Activated CD4-positive, alpha-beta memory T cell treated with anti-CD3 and anti-CD28 coated beads for 36 hours (primary cell): Measurements from ENCODE around the gene AMZ1. TPM values are rescaled to one million over a fixed set of nuclear protein-coding genes. Genes with fewer than 3 reads are reported as not detected.

Experiments
- CTCF ChIA-PET: fragments of 350-600 bp; sonication (Branson Sonifier 250); formaldehyde crosslinking; loops from one replicate; lab custom pipeline; 2021; ENCODE audit warnings: antibody characterized with exemption, inconsistent platforms; lab: Charles Lee
- POLR2A ChIA-PET: fragments of 350-600 bp; sonication (Branson Sonifier 250); formaldehyde crosslinking; loops from one replicate; lab custom pipeline; 2021; ENCODE audit warnings: antibody characterized with exemption; lab: Charles Lee
- DNase-seq: peaks from one replicate; pipeline ENCODE4 v3.0.0-alpha.2; 2020
- H3K27ac Mint-ChIP-seq: one replicate; pipeline ENCODE4 v1.8.0; 2021; ENCODE audit warnings: mixed read lengths
- H3K27me3 Mint-ChIP-seq: one replicate; pipeline ENCODE4 v1.8.0; 2021; ENCODE audit warnings: mixed read lengths
- H3K36me3 Mint-ChIP-seq: one replicate; pipeline ENCODE4 v1.8.0; 2021; ENCODE audit warnings: mixed read lengths
- H3K4me1 Mint-ChIP-seq: one replicate; pipeline ENCODE4 v1.8.0; 2021; ENCODE audit warnings: low read depth, mixed read lengths
- H3K4me3 Mint-ChIP-seq: one replicate; pipeline ENCODE4 v1.8.0; 2021; ENCODE audit warnings: mild to moderate bottlenecking, mixed read lengths
- H3K9me3 Mint-ChIP-seq: one replicate; pipeline ENCODE4 v1.8.0; 2021; ENCODE audit warnings: mixed read lengths
- intact Hi-C: fragments of 100-400 bp; cut with micrococcal nuclease; formaldehyde crosslinking; loops from one replicate; pipeline ENCODE4 v1.15.1; 2023
- total RNA-seq, 2 experiments: library from RNA; stranded (reverse); gene quantifications; one replicate each; pipeline ENCODE4 v1.2.3, GENCODE V29; 2021

Gene AMZ1
- total RNA-seq, 2 experiments from 2014 or later = 0.83 to 0.94 TPM

GRCh38 chr7:2755531-2755930, 67.5 kb downstream of the AMZ1 start:
- CTCF ChIA-PET = no interaction called here
- Mint-ChIP-seq H3K27me3 (no peaks in the 10 kb centered on the region), H3K27ac (no peak overlapping the region), H3K4me3 (no peak overlapping the region), H3K36me3 (peaks cover 18% of the 10 kb centered on the region), H3K9me3 (no peaks in the 10 kb centered on the region), H3K4me1 (peaks cover 41% of the 10 kb centered on the region)
- POLR2A ChIA-PET = no interaction called here
- intact Hi-C loops = loop anchor here (5.0 to 10.0 kb wide), 2 partner anchors 67 to 359 kb away; no protein-coding TSS in a partner anchor
- no peak for DNase-seq

GRCh38 chr7:2757361-2757903, 69.4 kb downstream of the AMZ1 start:
- H3K9me3 Mint-ChIP-seq = no peaks in the 10 kb centered on the region
- intact Hi-C loops = loop anchor here (2.0 to 10.0 kb wide), 3 partner anchors 15 to 357 kb away; no protein-coding TSS in a partner anchor
- peak overlapping the region; percentile 57 for H3K4me3 Mint-ChIP-seq
- DNase-seq = peak; percentile 29
- no peaks in the 10 kb centered on the region for H3K27me3 Mint-ChIP-seq
- ChIA-PET CTCF (interaction anchor here (1.1 to 3.3 kb wide), 6 partner anchors 15 to 64 kb away, joined by 3 to 30 read pairs (median 8); no protein-coding TSS in a partner anchor), POLR2A (interaction anchor here (0.7 to 1.6 kb wide), 8 partner anchors 15 to 351 kb away, joined by 3 to 13 read pairs (median 4); no protein-coding TSS in a partner anchor)
- peaks cover 20% of the 10 kb centered on the region for H3K36me3 Mint-ChIP-seq
- H3K27ac Mint-ChIP-seq = peak overlapping the region; percentile 96
- peaks cover 47% of the 10 kb centered on the region for H3K4me1 Mint-ChIP-seq

GRCh38 chr7:2757904-2758672, 70.1 kb downstream of the AMZ1 start:
- CTCF ChIA-PET = interaction anchor here (0.6 to 3.3 kb wide), 7 partner anchors 12 to 63 kb away, joined by 3 to 30 read pairs (median 7); no protein-coding TSS in a partner anchor
- intact Hi-C loops = loop anchor here (1.0 to 10.0 kb wide), 7 partner anchors 15 to 357 kb away; partner anchors contain the start of gene GNA12
- H3K4me1 Mint-ChIP-seq = peaks cover 47% of the 10 kb centered on the region
- no peaks in the 10 kb centered on the region for H3K27me3 Mint-ChIP-seq
- peaks cover 20% of the 10 kb centered on the region for H3K36me3 Mint-ChIP-seq
- peak overlapping the region; percentile 96 for H3K27ac Mint-ChIP-seq
- peak; percentile 93 for DNase-seq
- POLR2A ChIA-PET = interaction anchor here (0.7 to 1.6 kb wide), 10 partner anchors 15 to 352 kb away, joined by 3 to 13 read pairs (median 4); no protein-coding TSS in a partner anchor
- H3K4me3 Mint-ChIP-seq = peak overlapping the region; percentile 57
- no peaks in the 10 kb centered on the region for H3K9me3 Mint-ChIP-seq

- H3K4me1 Mint-ChIP-seq = peaks cover 47% of the 10 kb centered on the region
- CTCF ChIA-PET = interaction anchor here (1.6 to 3.3 kb wide), 4 partner anchors 13 to 49 kb away, joined by 7 to 30 read pairs (median 16); no protein-coding TSS in a partner anchor
Measured at GRCh38 chr7:2758673-2759616, 70.9 kb downstream of the AMZ1 start.

GRCh38 chr7:2759736-2760097, 71.7 kb downstream of the AMZ1 start:
- ChIA-PET POLR2A (no interaction called here), CTCF (interaction anchor here (0.8 to 3.3 kb wide), 4 partner anchors 10 to 46 kb away, joined by 3 to 22 read pairs (median 6); no protein-coding TSS in a partner anchor)
- Mint-ChIP-seq H3K27me3 (no peaks in the 10 kb centered on the region), H3K27ac (peak overlapping the region; percentile 96), H3K4me1 (peaks cover 47% of the 10 kb centered on the region), H3K36me3 (peaks cover 19% of the 10 kb centered on the region), H3K9me3 (no peaks in the 10 kb centered on the region), H3K4me3 (no peak overlapping the region)
- no peak for DNase-seq
- intact Hi-C loops = loop anchor here (2.0 to 10.0 kb wide), 3 partner anchors 63 to 355 kb away; partner anchors contain the start of gene GNA12

More at GRCh38 chr7:2758673-2759616, 70.9 kb downstream of the AMZ1 start:
- no peaks in the 10 kb centered on the region for H3K9me3 Mint-ChIP-seq
- H3K27me3 Mint-ChIP-seq = no peaks in the 10 kb centered on the region
- peak overlapping the region; percentile 96 for H3K27ac Mint-ChIP-seq
- H3K36me3 Mint-ChIP-seq = peaks cover 19% of the 10 kb centered on the region
- peak; percentile 41 for DNase-seq
- POLR2A ChIA-PET = interaction anchor here (0.8 to 1.6 kb wide), 8 partner anchors 14 to 248 kb away, joined by 3 to 13 read pairs (median 4); no protein-coding TSS in a partner anchor
- intact Hi-C loops = loop anchor here (1.0 to 10.0 kb wide), 6 partner anchors 14 to 356 kb away; partner anchors contain the start of gene GNA12
- peak overlapping the region; percentile 57 for H3K4me3 Mint-ChIP-seq

- H3K4me3 Mint-ChIP-seq = no peak overlapping the region
- ChIA-PET CTCF (interaction anchor here (0.6 to 1.3 kb wide), 8 partner anchors 10 to 103 kb away, joined by 3 to 8 read pairs (median 3); no protein-coding TSS in a partner anchor), POLR2A (no interaction called here)
- no peak overlapping the region for H3K27ac Mint-ChIP-seq
- H3K36me3 Mint-ChIP-seq = peaks cover 16% of the 10 kb centered on the region
- DNase-seq = peak; percentile 36
- intact Hi-C loops = no loop called here
- H3K4me1 Mint-ChIP-seq = peaks cover 48% of the 10 kb centered on the region
- no peaks in the 10 kb centered on the region for H3K9me3 Mint-ChIP-seq
- H3K27me3 Mint-ChIP-seq = no peaks in the 10 kb centered on the region
Measured at GRCh38 chr7:2760098-2760889, 72.3 kb downstream of the AMZ1 start.

- peaks cover 47% of the 10 kb centered on the region for H3K4me1 Mint-ChIP-seq
- CTCF ChIA-PET = interaction anchor here (0.8 to 1.3 kb wide), 7 partner anchors 9 to 59 kb away, joined by 3 to 8 read pairs (median 3); no protein-coding TSS in a partner anchor
- H3K27ac Mint-ChIP-seq = no peak overlapping the region
- no peak overlapping the region for H3K4me3 Mint-ChIP-seq
- intact Hi-C loops = no loop called here
- no peaks in the 10 kb centered on the region for H3K9me3 Mint-ChIP-seq
- H3K36me3 Mint-ChIP-seq = peaks cover 8% of the 10 kb centered on the region
- H3K27me3 Mint-ChIP-seq = no peaks in the 10 kb centered on the region
- no peak for DNase-seq
- POLR2A ChIA-PET = no interaction called here
Measured at GRCh38 chr7:2761131-2761624, 73.2 kb downstream of the AMZ1 start.

- H3K27ac Mint-ChIP-seq = no peak overlapping the region
- DNase-seq = no peak
- no peaks in the 10 kb centered on the region for H3K27me3 Mint-ChIP-seq
- CTCF ChIA-PET = interaction anchor here (0.8 kb wide), 1 partner anchor 52 kb away, joined by 3 read pairs; no protein-coding TSS in a partner anchor
- POLR2A ChIA-PET = no interaction called here
- H3K4me3 Mint-ChIP-seq = no peak overlapping the region
- peaks cover 43% of the 10 kb centered on the region for H3K4me1 Mint-ChIP-seq
- intact Hi-C loops = no loop called here
- H3K36me3 Mint-ChIP-seq = peaks cover 4% of the 10 kb centered on the region
- no peaks in the 10 kb centered on the region for H3K9me3 Mint-ChIP-seq
Measured at GRCh38 chr7:2761801-2762497, 73.9 kb downstream of the AMZ1 start.

GRCh38 chr7:2763597-2763996, 75.6 kb downstream of the AMZ1 start:
- no peaks in the 10 kb centered on the region for H3K27me3 Mint-ChIP-seq
- no peak overlapping the region for H3K27ac Mint-ChIP-seq
- H3K36me3 Mint-ChIP-seq = peaks cover 5% of the 10 kb centered on the region
- POLR2A ChIA-PET = interaction anchor here (0.5 kb wide), 1 partner anchor 38 kb away, joined by 3 read pairs; no protein-coding TSS in a partner anchor
- H3K4me1 Mint-ChIP-seq = peaks cover 31% of the 10 kb centered on the region
- no peaks in the 10 kb centered on the region for H3K9me3 Mint-ChIP-seq
- H3K4me3 Mint-ChIP-seq = no peak overlapping the region
- CTCF ChIA-PET = interaction anchor here (1.0 kb wide), 1 partner anchor 326 kb away, joined by 3 read pairs; no protein-coding TSS in a partner anchor
- intact Hi-C loops = no loop called here
- no peak for DNase-seq

GRCh38 chr7:2764621-2765020, 76.6 kb downstream of the AMZ1 start:
- no peak for DNase-seq
- POLR2A ChIA-PET = no interaction called here
- peaks cover 5% of the 10 kb centered on the region for H3K36me3 Mint-ChIP-seq
- no peak overlapping the region for H3K27ac Mint-ChIP-seq
- no peaks in the 10 kb centered on the region for H3K27me3 Mint-ChIP-seq
- no peak overlapping the region for H3K4me3 Mint-ChIP-seq
- no peaks in the 10 kb centered on the region for H3K9me3 Mint-ChIP-seq
- peaks cover 22% of the 10 kb centered on the region for H3K4me1 Mint-ChIP-seq
- CTCF ChIA-PET = interaction anchor here (1.0 kb wide), 1 partner anchor 325 kb away, joined by 3 read pairs; no protein-coding TSS in a partner anchor
- intact Hi-C loops = no loop called here
